Stimulated activated naive CD4-positive, alpha-beta T cell treated with Interleukin-2 at 50 U/mL for 16 hours (primary cell): ENCODE data around the gene CCDC74B.
"Not testable (repeated sequence)": the region's sequence is repeated elsewhere in the genome, so short reads cannot be mapped to it uniquely, and the experiment has no call there.

Source experiments
- DNase-seq: peaks from one replicate; lab custom pipeline; 2025; lab: John Stamatoyannopoulos, UW

Gene CCDC74B

DNA sequence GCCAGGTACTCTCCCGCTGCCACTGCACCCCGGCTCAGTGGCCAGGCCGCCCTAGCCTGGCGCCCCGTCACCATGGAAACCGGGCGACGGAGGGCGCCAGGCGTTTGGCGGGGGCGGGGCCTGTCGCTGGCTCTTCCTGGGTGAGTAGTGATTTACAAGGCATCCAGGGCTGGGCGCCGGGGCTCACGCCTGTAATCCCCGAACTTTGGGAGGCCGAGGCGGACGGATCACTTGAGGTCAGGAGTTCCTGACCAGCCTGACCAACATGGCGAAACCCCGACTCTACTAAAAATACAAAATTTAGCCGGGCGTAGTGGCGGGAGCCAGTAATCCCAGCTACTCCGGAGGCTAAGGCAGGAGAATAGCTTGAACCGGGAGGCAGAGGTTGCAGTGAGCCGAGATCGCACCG, at the start of gene CCDC74B:
CCDC74B (minus strand) TSS at position 107 of the 409 bp plus-strand sequence. CDS start 116 bp downstream, outside the sequence.
- peak; percentile 47 for DNase-seq

DNA sequence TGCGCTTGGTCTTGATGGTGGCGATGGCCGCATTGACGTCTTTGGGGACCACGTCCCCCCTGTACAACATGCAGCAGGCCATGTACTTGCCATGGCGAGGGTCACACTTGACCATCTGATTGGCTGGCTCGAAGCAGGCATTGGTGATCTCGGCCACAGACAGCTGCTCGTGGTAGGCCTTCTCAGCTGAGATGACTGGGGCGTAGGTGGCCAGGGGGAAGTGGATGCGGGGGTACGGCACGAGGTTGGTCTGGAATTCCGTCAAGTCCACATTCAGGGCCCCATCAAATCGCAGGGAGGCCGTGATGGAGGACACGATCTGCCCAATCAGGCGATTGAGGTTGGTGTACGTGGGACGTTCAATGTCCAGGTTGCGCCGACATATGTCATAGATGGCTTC, 48.9 kb upstream of the CCDC74B start:
- DNase-seq = not testable (repeated sequence)

DNA sequence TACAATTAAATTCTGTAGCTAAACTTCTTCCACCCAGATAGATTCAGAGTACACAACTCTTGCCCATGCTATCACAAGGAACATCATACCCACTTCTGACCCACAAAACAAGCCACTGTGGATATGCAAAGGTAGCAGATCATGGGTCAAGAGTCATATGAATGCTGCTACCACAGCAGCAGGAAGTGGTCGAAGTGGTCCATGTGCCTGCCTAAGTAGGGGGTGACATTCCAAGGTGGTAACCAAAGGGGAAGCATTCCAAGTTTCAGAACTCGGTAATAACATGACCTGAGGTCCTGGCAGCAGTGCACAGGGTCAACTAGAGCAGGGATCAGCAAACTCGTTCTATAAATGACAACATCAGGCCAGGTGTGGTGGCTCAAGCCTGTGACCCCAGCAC, 47.5 kb upstream of the CCDC74B start:
- not testable (repeated sequence) for DNase-seq

DNA sequence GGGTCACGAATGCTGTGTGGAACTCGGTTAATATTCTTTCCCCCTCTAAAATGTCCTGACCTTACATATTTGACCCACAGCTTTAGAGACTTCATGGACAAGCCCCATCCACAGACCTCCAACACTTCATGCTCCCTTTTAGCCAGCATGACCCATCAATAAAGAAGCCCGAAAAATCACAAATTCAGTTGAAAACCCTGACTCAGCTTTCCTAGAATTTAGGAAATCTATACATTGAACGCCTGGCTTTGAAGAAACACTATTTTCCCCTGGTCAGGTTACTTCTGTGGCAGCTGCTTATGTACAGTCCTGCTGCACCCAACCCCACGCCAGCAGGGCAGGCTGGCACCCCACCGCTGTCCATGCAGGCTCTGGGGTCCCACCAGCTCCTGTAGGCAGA, 46.4 kb upstream of the CCDC74B start:
- DNase-seq = not testable (repeated sequence)

DNA sequence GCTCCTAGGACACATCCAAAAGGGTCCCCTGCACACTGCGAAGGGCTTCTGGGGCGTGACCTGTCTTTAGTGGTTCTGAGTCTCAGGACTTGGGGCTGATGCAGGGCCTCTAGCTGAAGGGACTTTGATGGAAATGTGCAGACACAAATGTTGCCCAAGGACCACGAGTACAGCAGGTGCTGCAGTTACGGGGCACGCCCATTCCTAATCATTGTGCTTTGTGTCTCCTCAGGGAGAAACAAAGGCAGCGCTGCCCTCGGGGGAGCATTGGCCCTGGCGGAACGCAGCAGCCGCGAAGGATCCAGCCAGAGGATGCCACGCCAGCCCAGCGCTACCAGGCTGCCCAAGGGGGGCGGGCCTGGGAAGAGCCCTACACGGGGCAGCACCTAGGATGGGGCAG, 45.3 kb upstream of the CCDC74B start:
- no peak for DNase-seq

DNA sequence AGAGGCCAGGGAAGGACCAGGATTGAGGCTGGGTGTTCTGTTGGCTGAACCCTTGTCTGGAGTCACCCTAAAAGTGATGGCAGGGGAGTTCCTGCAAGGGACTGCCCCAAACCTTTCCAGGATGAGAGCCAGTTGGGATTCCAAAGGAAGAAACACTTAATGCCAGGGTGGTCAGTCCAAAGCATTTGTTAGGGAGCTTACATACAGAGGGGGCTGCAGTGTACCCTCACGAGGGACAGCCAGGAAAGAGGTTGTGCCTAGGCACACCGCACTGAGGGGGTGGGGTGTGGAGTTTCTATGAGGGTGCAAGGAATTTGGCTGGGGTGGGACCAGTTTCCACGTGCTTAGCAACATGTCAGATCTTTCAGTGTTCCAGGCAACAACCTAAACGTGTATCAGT, 44.0 kb upstream of the CCDC74B start:
- not testable (repeated sequence) for DNase-seq

DNA sequence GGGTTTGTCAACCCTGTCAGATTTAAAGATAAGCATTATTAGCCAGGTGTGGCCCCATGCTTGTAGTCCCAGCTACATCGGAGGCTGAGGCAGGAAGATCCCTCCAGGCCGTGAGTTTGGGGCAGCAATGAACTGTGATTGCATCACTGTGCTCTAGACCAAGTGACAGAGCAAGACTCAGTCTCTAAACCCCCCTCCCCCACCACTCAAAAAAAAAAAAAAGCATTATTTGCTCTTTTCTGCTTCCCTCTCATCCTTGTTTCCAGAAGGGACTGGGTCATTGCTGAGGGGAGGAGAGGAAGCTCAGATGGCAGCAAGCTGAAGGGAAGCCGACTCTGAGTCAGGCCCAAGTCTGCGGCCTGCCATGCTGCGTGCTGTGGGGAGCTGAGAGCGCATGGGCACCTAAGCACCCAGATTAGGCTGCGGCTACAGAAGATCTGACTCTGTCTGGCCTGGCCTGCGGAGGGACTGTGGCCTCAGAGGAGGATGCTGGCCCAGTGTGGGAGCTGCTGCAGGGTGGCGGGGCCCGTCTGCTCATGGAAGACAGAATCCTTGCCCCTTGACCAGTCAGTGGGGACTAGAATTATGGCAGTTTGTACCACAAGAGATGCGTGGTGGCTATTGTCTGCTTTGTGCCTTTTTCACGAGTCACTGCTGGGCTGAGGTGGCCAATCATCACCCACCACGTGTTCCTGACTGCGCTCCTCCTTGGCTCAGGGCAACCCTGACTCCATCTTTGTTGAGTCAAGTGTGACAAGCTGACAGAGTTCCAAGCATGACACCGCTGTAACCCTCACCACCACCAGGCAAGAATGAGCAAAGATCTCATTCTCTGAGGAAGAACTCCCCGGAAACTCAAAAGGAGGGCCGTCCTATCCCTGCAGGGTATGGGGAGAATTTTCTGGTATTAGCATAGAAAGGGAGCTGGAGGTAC, 43.2 kb upstream of the CCDC74B start:
- not testable (repeated sequence) for DNase-seq

DNA sequence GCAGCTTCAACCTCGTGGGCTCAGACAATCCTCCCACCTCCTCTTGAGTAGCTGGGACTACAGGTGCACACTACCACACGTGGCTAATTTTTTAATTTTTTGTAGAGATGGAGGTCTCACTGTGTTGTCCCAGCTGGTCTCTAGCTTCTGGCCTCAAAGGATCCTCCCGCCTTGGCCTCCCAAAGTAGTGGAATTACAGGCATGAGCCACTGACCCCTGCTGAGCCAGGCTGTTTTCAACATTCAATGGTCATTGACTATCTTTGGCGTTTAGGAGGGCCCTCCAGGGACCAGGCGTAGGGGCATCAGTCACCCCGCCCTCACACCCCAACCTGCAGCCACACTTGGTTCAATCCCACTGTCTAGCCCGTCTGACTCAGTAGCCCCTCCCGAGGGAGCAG, 42.4 kb upstream of the CCDC74B start:
- DNase-seq = no peak

DNA sequence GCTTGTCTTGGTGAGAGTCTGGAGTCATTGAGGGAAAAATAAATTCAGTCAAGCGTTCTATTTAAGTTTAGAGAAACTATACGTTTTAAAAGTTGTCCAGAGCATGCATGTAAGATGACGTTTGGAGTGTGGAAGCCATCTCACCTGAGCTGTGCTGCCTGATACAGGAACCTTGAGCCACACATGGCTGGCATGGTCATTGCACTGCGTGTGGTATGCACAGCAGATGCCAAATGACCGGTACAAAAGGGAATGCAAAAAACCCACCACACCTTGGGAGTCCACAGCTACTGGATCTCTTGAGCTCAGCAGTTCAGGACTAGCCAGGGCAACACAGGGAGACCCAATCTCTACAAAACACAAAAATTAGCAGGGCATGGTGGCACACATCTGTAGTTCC, 41.5 kb upstream of the CCDC74B start:
- DNase-seq = no peak

DNA sequence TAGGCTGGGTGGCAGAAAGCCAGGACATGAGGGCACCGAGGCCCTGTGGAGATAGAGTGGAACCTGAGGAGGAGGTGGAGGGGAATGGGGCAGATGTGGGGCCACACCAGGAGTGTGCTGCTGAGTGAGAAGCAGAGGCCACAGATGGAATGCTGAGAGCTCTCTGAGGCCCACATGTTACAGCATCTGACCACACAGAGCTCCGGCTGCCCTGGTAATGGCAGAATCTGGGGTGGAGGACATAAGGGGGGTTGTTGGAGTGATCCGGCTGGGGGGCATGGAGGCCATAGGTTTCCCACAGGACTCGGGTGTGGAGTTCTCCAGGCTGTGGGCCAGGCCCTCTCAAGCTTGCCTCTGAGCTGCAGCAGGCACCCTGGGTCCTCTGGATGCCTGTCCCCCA, 41.0 kb upstream of the CCDC74B start:
- no peak for DNase-seq

DNA sequence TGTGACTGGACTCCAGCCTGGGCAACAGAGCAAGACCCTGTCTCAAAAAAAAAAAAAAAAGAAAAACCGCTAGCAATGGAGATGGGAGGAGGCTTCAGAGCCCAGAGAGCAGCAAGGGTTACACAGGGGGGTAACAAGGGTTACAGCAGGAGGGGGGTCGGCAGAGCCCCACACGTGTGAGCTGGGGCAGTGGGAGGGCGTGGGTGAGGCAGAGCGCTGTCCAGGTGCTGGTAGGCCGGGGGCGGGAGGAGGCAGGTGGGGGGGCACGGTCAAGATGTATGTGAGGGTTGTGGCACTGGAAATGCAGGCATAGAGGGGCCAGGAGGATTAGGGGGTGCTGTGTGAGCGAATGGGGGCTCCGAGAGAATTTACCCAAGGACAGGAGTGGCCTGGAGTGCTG, 40.5 kb upstream of the CCDC74B start:
- DNase-seq = no peak

DNA sequence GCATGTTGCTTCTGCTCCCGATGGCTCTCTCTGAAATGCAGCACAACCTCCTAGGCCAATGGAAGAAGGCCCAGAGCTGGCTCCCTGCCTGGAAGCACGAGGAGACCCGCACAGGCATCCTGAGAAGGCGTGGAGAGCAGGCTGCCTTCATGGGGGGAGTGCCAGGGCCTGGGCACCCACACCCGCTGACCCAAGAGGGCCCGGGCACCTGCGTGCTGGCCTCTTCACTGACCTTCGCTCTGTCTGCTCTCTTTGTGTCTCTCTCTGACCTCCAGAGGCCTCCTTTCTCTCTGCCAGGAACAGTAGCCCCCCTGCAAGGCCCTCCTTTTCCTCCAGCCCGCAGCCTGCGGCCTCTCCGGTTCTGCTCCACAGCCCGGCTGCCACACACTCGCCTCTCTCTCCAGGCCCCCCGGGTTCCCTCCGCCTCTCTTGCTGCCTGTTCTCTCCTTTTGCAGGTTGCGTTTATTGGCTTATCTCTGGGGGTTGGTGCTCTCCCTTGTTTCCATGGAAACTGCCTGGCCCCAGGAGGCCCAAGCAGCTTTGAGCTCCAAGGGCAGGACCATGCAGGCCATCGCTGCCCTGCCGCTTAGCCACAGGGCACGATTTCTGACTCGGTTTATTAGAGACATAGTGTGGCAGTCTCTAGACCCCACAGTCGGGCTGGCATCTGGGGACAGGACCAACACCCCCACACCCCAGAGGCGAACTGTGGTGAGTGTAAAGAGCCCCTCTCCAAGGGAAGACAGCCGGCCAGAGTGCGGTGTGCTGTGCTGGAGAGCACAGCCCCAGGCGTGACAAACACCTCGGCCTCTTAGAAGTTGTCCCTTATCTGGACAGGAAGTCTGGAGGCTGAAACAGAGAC, 38.8 kb upstream of the CCDC74B start:
- no peak for DNase-seq

DNA sequence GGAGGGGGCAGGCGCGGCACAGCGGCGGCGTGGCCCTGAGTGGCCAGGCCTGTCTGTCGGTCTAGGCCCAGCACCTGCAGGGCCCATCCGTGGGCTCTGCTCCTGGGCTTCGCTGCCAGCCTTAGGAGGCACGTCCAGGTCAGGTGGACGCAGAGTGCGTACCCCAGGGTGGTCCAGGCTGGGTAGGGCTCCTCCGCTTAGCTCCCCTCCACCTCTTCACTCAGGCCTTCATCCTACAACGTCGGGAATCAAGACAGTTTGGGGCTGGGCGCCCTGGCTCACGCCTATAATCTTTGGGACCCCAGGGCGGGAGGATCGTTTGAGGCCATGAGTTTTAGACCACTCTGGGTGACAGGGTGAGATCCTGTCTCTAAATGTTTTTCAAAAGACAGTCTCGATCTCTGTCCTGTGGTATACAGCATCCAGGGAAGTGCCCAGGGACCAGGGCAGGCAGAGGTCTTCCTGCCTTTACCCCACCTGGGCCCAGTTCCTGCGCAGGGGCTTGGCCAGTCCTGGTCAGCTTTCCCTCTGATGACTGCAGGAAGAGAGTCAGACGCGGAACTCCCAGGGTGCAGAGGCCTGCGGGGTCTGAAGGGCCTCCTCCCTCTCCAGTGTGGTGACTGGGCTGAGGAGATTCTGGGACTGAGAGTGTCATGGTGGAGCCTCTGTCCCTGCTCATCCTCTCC, 38.1 kb upstream of the CCDC74B start:
- DNase-seq = not testable (repeated sequence)

DNA sequence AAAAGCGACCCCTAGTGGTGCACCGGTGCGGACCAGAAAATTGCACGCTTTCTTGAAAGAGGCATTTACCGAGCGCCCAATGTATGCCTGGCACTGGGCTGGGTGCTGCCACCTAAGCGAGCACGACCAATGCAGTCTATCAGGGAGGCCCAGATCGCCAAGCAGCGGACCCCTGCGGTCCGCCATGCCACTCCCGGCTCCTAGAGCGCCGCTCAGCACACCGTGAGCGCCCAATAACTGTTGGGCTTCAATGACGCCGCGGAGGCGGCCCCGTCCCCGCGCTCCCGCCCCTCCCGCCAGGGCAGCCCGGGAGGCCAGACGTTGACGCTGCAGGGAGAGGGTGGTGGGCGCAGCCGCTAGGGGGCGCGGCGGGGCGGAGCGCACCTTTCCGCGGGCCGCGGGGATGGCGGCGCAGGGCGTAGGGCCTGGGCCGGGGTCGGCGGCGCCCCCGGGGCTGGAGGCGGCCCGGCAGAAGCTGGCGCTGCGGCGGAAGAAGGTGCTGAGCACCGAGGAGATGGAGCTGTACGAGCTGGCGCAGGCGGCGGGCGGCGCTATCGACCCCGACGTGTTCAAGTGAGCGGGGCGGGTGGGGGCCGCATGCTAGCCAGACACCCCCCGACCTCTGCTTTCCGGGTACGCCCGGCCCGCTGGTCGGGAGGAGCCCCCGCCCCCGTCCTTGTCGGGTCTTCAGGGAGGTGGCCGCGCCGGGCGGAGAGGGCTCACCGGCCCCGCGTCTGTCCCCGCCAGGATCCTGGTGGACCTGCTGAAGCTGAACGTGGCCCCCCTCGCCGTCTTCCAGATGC, 37.2 kb upstream of the CCDC74B start, which contains the start of gene MZT2B:
MZT2B (plus strand) TSS at position 383 of the 803 bp plus-strand sequence; CDS start at position 404, 21 bp downstream.
- peak; percentile 88 for DNase-seq

DNA sequence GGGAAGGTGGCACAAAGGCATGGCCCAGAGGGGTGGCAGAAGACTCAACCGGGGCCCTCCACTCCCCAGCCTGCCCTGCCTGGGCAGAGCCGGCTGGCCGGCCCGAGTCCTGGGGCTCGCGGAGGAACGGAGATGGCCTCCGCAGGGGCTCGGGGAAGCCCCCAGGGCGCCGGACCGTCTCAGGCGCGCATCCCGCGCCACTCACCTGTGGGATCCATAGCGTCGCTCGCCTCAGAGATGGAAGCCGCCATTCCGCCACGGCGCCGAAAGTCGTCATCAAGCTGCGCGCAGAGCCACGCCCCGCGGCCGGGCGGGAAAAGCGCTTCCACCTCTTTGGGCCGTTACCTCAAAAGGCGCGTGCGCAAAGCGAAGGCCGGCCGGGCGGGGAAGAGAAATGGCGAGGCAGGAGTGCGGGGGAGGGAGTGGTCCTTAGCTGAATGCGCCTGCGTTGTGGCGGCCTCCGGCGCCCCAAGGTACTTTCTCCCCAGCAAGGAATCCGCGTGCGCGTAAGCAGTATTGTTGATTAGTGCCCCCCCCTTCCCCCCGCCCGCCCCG, 36.5 kb upstream of the CCDC74B start, which contains the start of gene SMPD4:
SMPD4 (minus strand) TSS at position 278 of the 555 bp plus-strand sequence. CDS start 5,010 bp downstream, outside the sequence.
- peak; percentile 97 for DNase-seq

DNA sequence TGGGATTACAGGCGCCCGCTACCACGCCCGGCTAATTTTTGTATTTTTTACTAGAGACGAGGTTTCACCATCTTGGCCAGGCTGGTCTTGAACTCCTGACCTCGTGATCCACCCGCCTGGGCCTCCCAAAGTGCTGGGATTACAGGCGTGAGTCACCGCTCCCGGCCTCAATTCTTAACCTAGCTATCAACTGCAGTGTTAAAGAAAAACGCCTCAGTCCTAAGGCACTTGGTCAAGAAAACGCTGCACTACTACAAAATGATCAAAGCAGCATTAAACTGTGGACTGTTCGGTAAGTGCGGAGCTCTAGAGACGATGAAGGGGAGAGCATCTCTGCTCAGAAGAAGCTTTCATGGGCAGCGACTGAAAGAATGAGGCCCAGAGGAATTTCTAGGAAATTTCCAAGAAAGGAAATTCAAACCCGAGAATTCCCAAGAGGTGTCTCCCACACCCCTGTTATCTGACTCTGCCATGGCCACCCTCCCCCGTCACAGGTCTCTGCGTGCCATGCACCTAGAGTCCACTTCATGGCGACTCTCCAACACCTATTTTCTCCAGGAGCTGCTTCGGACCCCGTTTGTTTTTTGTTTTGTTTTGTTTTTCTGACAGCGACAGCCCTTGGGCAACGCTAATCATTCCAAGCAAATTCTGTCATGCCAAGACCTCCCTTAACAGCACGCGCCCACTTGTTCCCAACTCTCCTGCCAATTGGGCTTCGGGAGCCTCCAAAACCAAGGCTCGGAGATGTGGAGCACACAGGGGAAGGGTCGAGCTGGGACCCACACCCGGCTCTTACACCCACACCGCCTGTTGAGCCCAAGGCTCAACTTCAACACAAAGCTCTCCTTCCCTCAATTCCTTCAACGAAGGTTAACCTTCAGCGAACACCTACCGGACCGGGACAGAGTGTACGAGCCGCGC, 35.8 kb upstream of the CCDC74B start:
- not testable (repeated sequence) for DNase-seq

DNA sequence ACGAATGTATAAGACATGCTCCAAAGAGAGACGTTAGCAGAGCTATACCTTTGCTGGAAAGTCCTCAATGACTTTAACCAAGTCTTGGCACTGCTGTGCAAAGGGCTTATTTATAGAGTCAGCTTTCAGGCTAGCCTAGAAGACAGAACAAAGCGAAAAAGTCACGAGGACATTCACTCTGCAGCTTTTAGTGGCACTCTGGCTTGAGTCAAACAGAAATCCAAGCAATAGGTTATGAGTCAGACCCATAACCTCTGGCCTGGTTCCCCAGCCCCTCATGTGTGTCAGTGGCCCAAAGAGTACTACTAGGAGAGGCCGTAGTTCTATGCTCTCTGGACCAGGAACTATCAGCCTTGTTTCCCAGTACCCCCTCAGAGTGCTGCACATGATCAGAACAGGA, 30.0 kb upstream of the CCDC74B start:
- not testable (repeated sequence) for DNase-seq

DNA sequence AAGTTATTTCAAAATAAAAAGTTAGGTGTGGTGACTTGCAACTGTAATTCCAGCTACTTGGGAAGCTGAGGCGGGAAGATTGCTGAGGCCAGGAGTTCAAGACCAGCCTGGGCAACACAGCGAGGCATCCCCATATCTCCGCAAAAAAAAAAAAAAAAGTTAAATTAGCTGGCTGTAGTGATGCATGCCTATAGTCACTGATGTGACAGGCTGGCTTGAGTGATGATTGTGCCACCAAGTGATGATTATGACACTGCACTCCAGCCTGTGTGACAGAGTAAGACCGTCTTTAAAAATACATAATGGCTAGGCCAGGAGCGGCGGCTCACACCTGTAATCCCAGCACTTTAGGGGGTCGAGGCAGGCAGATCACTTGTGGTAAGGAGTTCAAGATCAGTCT, 25.0 kb upstream of the CCDC74B start:
- no peak for DNase-seq

DNA sequence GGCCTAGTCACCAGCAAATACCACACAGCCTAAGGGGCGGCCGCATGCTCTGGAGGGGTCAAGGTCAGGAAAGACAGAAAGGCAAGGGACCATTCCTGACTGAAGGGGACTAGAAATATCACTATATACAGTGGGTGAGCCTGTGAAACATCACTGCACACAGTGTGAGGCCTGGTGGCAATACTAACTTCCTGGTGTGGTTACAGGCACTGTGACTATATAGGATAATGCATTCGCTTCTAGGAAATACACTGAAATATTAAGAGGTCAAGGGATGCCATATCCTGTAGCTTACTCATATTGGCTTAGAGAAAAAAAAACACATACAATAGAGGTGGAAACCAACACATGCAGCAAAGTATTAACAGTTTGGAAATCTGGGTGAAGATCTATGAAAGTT, 24.3 kb upstream of the CCDC74B start:
- not testable (repeated sequence) for DNase-seq

DNA sequence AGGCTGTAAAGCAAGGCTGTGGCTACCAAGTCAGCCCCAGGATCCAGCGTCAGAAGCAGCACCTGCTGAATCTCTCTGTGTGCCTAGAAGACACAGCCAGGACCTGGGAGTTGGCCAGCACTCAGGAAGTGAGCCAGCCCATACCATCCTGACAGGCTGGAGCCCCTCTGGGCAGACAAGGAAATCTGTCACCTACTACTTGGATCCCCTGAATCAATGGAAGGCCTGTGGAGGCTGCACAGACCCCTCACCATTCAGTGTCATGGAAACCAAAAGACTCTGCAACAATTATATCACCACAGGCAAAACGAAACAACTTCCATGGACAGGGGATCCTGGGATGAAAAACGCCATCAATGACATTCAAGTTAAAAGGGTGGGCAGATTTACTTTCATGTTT, 21.7 kb upstream of the CCDC74B start:
- DNase-seq = not testable (repeated sequence)
